GM12878 (cell line): ENCODE data around the gene ARMC9. TPM values are rescaled to one million over a fixed set of nuclear protein-coding genes. Genes with fewer than 3 reads are reported as not detected.

Experiments
- ATAC-seq: fragments of 200-7000 bp; cut with Tn5 transposase; 3 replicates; pipeline ENCODE4 v1.9.1; 2020; ENCODE audit warnings: mild to moderate bottlenecking, moderate library complexity
- BruUV-seq: library from RNA; stranded (reverse); fragments of 400-500 nt; replicated peaks from 2 replicates; lab custom pipeline; 2021; lab: Mats Ljungman, UMichigan
- CTCF ChIA-PET: fragments of 300-600 bp; sonication (Branson Sonifier 250); formaldehyde crosslinking; extraction: SDS; loops from one replicate; lab custom pipeline; 2021; ENCODE audit warnings: inconsistent platforms; lab: Yijun Ruan, JAX
- POLR2A ChIA-PET: fragments of 350-600 bp; formaldehyde crosslinking; extraction: SDS; loops from one replicate; lab custom pipeline; 2021; ENCODE audit warnings: inconsistent platforms; lab: Charles Lee
- RAD21 ChIA-PET: fragments of 300-600 bp; sonication (Branson Sonifier 250); formaldehyde crosslinking; loops from one replicate; lab custom pipeline; 2023; ENCODE audit warnings: antibody characterized with exemption; ENCODE audit not compliant: unreplicated experiment; lab: Charles Lee
- SMC1A ChIA-PET: fragments of 300-600 bp; sonication (Branson Sonifier 250); formaldehyde crosslinking; loops from one replicate; lab custom pipeline; 2023; ENCODE audit not compliant: unreplicated experiment, uncharacterized antibody; lab: Charles Lee
- DNase-seq: peaks from one replicate; pipeline ENCODE4 v3.0.0-alpha.2; 2011; ENCODE audit warnings: low read depth, low spot score
- FAIRE-seq: peaks from 3 replicates; lab custom pipeline; 2011; peaks lifted over from hg19 to GRCh38; lab: Jason Lieb, UNC
- H2AFZ ChIP-seq: 2 replicates; pipeline ENCODE4 v1.6.0; 2011; ENCODE audit warnings: low read depth, low read length, control low read depth; ENCODE audit not compliant: control insufficient read depth
- H3K27ac ChIP-seq: 2 replicates; pipeline ENCODE4 v1.5.1; 2011; ENCODE audit warnings: control low read depth; ENCODE audit not compliant: control insufficient read depth, insufficient read depth
- H3K27me3 ChIP-seq, 2 experiments: replicated peaks in 1 of 2; 2 replicates each; pipeline versions ENCODE4 v1.6.0 to v1.6.1; 2011; ENCODE audit warnings: low read length in 1 of 2; ENCODE audit not compliant: control insufficient read depth in 2 of 2, insufficient read depth in 2 of 2
- H3K36me3 ChIP-seq, 2 experiments: 2 replicates each; pipeline ENCODE4 v1.5.1; 2011; ENCODE audit warnings: low read length in 1 of 2; ENCODE audit not compliant: control insufficient read depth in 2 of 2, insufficient read depth in 2 of 2
- H3K4me1 ChIP-seq: 2 replicates; pipeline ENCODE4 v1.6.1; 2011; ENCODE audit warnings: mild to moderate bottlenecking, low read length, moderate library complexity, mixed read lengths; ENCODE audit not compliant: control insufficient read depth, insufficient read depth
- H3K4me2 ChIP-seq: 2 replicates; pipeline ENCODE4 v1.6.0; 2011; ENCODE audit warnings: control low read depth; ENCODE audit not compliant: control insufficient read depth, insufficient read depth
- H3K4me3 ChIP-seq: fragments of 200-600 bp; sonication (generic); 2 replicates; pipeline ENCODE4 v1.5.1; 2016
- H3K79me2 ChIP-seq: 2 replicates; pipeline ENCODE4 v1.6.0; 2011; ENCODE audit warnings: low read length; ENCODE audit not compliant: control insufficient read depth, insufficient read depth
- H3K9ac ChIP-seq: 2 replicates; pipeline ENCODE4 v1.8.0; 2011; ENCODE audit warnings: low read length, control low read depth, mixed read lengths; ENCODE audit not compliant: control insufficient read depth, insufficient read depth
- H3K9me3 ChIP-seq: replicated peaks from 3 replicates; pipeline ENCODE4 v1.5.1; 2011; ENCODE audit warnings: mild to moderate bottlenecking, low read length; ENCODE audit not compliant: control insufficient read depth, insufficient read depth
- H4K20me1 ChIP-seq: 2 replicates; pipeline ENCODE4 v1.6.0; 2011; ENCODE audit not compliant: control insufficient read depth, insufficient read depth
- BCL3 ChIP-seq: IDR thresholded peaks from 2 replicates; pipeline ENCODE4 v1.6.1; 2011; ENCODE audit warnings: borderline replicate concordance, low read depth, mild to moderate bottlenecking, moderate library complexity, low read length; ENCODE audit not compliant: insufficient read depth, poor library complexity, severe bottlenecking
- CHD4 ChIP-seq: fragments of 200-600 bp; sonication (generic); IDR thresholded peaks from 2 replicates; pipeline ENCODE4 v1.6.1; 2016; ENCODE audit warnings: mild to moderate bottlenecking
- CUX1 ChIP-seq: IDR thresholded peaks from 2 replicates; pipeline ENCODE4 v1.6.1; 2012; ENCODE audit warnings: improper control_type of control experiment, low read depth, low read length; ENCODE audit not compliant: insufficient replicate concordance
- IKZF1 ChIP-seq: fragments of 450-650 bp; conservative IDR thresholded peaks from 2 replicates; pipeline ENCODE4 v1.6.1; 2017; ENCODE audit warnings: antibody characterized with exemption, mild to moderate bottlenecking
- IRF5 ChIP-seq: fragments of 450-650 bp; IDR thresholded peaks from 2 replicates; pipeline ENCODE4 v1.6.1; 2017; ENCODE audit warnings: borderline replicate concordance
- MEF2A ChIP-seq: IDR thresholded peaks from 2 replicates; pipeline ENCODE4 v1.6.1; 2011; ENCODE audit warnings: low read depth, mild to moderate bottlenecking, low read length, moderate library complexity; ENCODE audit not compliant: insufficient read depth
- NR2C2 ChIP-seq: IDR thresholded peaks from 2 replicates; pipeline ENCODE4 v1.6.1; 2011; ENCODE audit warnings: borderline replicate concordance, low read depth; ENCODE audit not compliant: control insufficient read depth, insufficient read length
- PBX3 ChIP-seq: IDR thresholded peaks from 2 replicates; pipeline ENCODE4 v1.6.1; 2011; ENCODE audit warnings: mild to moderate bottlenecking, low read depth, low read length, moderate library complexity; ENCODE audit not compliant: insufficient replicate concordance
- USF2 ChIP-seq: IDR thresholded peaks from 2 replicates; pipeline ENCODE4 v1.6.1; 2011; ENCODE audit warnings: low read depth, low read length, improper control_type of control experiment, borderline replicate concordance
- WRNIP1 ChIP-seq: IDR thresholded peaks from 2 replicates; pipeline ENCODE4 v1.6.1; 2011; ENCODE audit warnings: low read depth, low read length, improper control_type of control experiment, borderline replicate concordance
- ZSCAN29 ChIP-seq: fragments of 450-650 bp; IDR thresholded peaks from 2 replicates; pipeline ENCODE4 v1.6.1; 2017; ENCODE audit warnings: mild to moderate bottlenecking, moderate library complexity
- WGBS: methylation state at CpG from one replicate; pipeline ENCODE4 v1.1.6; 2016; ENCODE audit warnings: low lambda C conversion rate; ENCODE audit not compliant: insufficient replicate concordance, insufficient coverage; ENCODE audit errors: missing lambda C conversion rate; 5-methylcytosine and 5-hydroxymethylcytosine counted together
- in situ Hi-C: fragments of 300-500 bp; cut with MboI; formaldehyde crosslinking; loops from 9 replicates; pipeline ENCODE4 v1.14.3; 2018; ENCODE audit warnings: mixed read lengths
- intact Hi-C: fragments of 100-400 bp; cut with micrococcal nuclease; formaldehyde crosslinking; loops from one replicate; pipeline ENCODE4 v1.14.2; 2022; ENCODE audit not compliant: unreplicated experiment
- polyA plus RNA-seq, 11 experiments: library from polyadenylated mRNA; depleted of rRNA in 4 of 11; unstranded in 6 of 11; stranded (reverse) in 5 of 11; fragments of >200 nt; fragmentation: Nextera tagmentation in 4 of 11; fragmentation: Illumina TruSeq in 1 of 11; extraction: Ambion mirVana in 4 of 11; extraction: Trizol in 1 of 11; gene quantifications; 1 replicate in 1 of 11; 2 replicates in 10 of 11; pipeline versions ENCODE4 v1.2.1 to v1.2.3, GENCODE V29; 2011 to 2016; ENCODE audit warnings: inconsistent platforms in 2 of 11, missing spikeins in 2 of 11, low read depth in 1 of 11
- total RNA-seq, 4 experiments: library from RNA; depleted of rRNA in 3 of 4; stranded (reverse); fragments of >200 nt in 3 of 4; fragmentation: Illumina TruSeq in 1 of 4; extraction: Trizol in 1 of 4; gene quantifications; 2 replicates each; pipeline versions ENCODE4 v1.2.1 to v1.2.3, GENCODE V29; 2013 to 2021

Gene ARMC9
- total and polyA plus RNA-seq, 10 of the 15 experiments (the other 5 are each of a cell fraction or from before 2014, with no cell fraction given): 3.8 to 21.8 (median 10.4) TPM

GRCh38 chr2:231167745-231168459, 30.5 kb upstream of the ARMC9 start:
- DNase-seq (no peak), ATAC-seq (no peak), FAIRE-seq (no peak)
- ChIA-PET RAD21 (interaction anchor here (0.6 to 1.4 kb wide), 2 partner anchors 12 to 232 kb away, joined by 3 to 5 read pairs; no protein-coding TSS in a partner anchor), SMC1A (interaction anchor here (0.7 to 4.0 kb wide), 5 partner anchors 8 to 237 kb away, joined by 3 to 17 read pairs (median 3); no protein-coding TSS in a partner anchor), CTCF (interaction anchor here (1.1 to 2.0 kb wide), 4 partner anchors 12 to 66 kb away, joined by 3 to 10 read pairs (median 6); no protein-coding TSS in a partner anchor), POLR2A (interaction anchor here (1.4 kb wide), 1 partner anchor 12 kb away, joined by 3 read pairs; no protein-coding TSS in a partner anchor)
- 67% methylated on average over 6 of the region's 6 CpGs for WGBS
- intact Hi-C loops: no loop called here
- in situ Hi-C loops: no loop called here
- BruUV-seq: no TSS peak
- H2AFZ ChIP-seq: no peak overlapping the region
- H3K27me3 ChIP-seq: no peaks in the 10 kb centered on the region
- no peak overlapping the region for H3K4me3 ChIP-seq
- H4K20me1 ChIP-seq: no peaks in the 10 kb centered on the region
- peaks cover 2 to 29% of the 10 kb centered on the region in 2 experiments for H3K36me3 ChIP-seq
- H3K9ac ChIP-seq: no peak overlapping the region
- H3K27ac ChIP-seq: no peak overlapping the region
- no peak overlapping the region for H3K4me2 ChIP-seq
- H3K4me1 ChIP-seq: no peaks in the 10 kb centered on the region
- H3K9me3 ChIP-seq: no peaks in the 10 kb centered on the region
- H3K79me2 ChIP-seq: no peaks in the 10 kb centered on the region
- TF ChIP-seq CUX1 (no peak), CHD4 (no peak), USF2 (no peak), MEF2A (no peak), IRF5 (no peak), NR2C2 (no peak), PBX3 (no peak), ZSCAN29 (no peak), WRNIP1 (no peak), IKZF1 (no peak), BCL3 (no peak)
